K562 (cell line): ENCODE measurements around the gene RGS14. TPM values are rescaled to one million over a fixed set of nuclear protein-coding genes. Genes with fewer than 3 reads are reported as not detected.

ENCODE experiments used
- CBX2 ChIP-seq: fragments of 200-600 bp; sonication (generic); IDR thresholded peaks from one replicate; pipeline ENCODE4 v1.6.1; 2012; ENCODE audit warnings: mild to moderate bottlenecking, low read length, inconsistent platforms; ENCODE audit not compliant: insufficient read depth, poor library complexity, severe bottlenecking
- CREB1 ChIP-seq, 2 experiments: sonication (generic) in 1 of 2; formaldehyde crosslinking in 1 of 2; IDR thresholded peaks; 2 replicates each; pipeline versions ENCODE4 v1.6.1 to v1.8.0; 2012 to 2022; ENCODE audit warnings: inconsistent platforms in 1 of 2, mild to moderate bottlenecking in 1 of 2, missing genetic modification reagents in 1 of 2, moderate library complexity in 1 of 2
- DMBX1 ChIP-seq: fragments of 250-450 bp; sonication (Bioruptor Pico); IDR thresholded peaks from 2 replicates; pipeline ENCODE4 v1.8.0; 2022; ENCODE audit warnings: inconsistent platforms, mild to moderate bottlenecking, moderate library complexity, borderline replicate concordance
- FOXP4 ChIP-seq: sonication (generic); formaldehyde crosslinking; IDR thresholded peaks from 2 replicates; pipeline ENCODE4 v1.8.0; 2022; ENCODE audit warnings: mild to moderate bottlenecking, missing genetic modification reagents, borderline replicate concordance
- GTF2A2 ChIP-seq: IDR thresholded peaks from 2 replicates; pipeline ENCODE4 v1.6.1; 2016; ENCODE audit warnings: mild to moderate bottlenecking, missing genetic modification characterization, missing compliant biosample characterization
- KHSRP ChIP-seq: fragments of 450-650 bp; IDR thresholded peaks from 2 replicates; pipeline ENCODE4 v1.6.1; 2017
- NFRKB ChIP-seq: fragments of 450-650 bp; IDR thresholded peaks from 2 replicates; pipeline ENCODE4 v1.6.1; 2016; ENCODE audit warnings: low read depth
- NR4A1 ChIP-seq, 2 experiments: fragments of 250-450 bp in 1 of 2; fragments of 450-650 bp in 1 of 2; sonication (Bioruptor Pico) in 1 of 2; IDR thresholded peaks; 2 replicates each; pipeline versions ENCODE4 v1.4.0 to v1.6.1; 2016 to 2020; ENCODE audit warnings: mild to moderate bottlenecking in 2 of 2, missing compliant biosample characterization in 1 of 2, missing genetic modification characterization in 1 of 2, moderate library complexity in 1 of 2
- NRF1 ChIP-seq, 2 experiments: fragments of 450-650 bp; IDR thresholded peaks in 1 of 2; conservative IDR thresholded peaks in 1 of 2; 2 replicates each; pipeline ENCODE4 v1.6.1; 2014; ENCODE audit warnings: mild to moderate bottlenecking in 2 of 2
- PYGO2 ChIP-seq: fragments of 450-650 bp; IDR thresholded peaks from 2 replicates; pipeline ENCODE4 v1.6.1; 2016; ENCODE audit warnings: mild to moderate bottlenecking, missing genetic modification characterization, moderate library complexity, missing compliant biosample characterization
- RBM14 ChIP-seq: fragments of 200-400 bp; formaldehyde crosslinking; IDR thresholded peaks from 2 replicates; pipeline ENCODE4 v1.6.1; 2018; ENCODE audit warnings: low read depth, mild to moderate bottlenecking, low read length, moderate library complexity, borderline replicate concordance; ENCODE audit not compliant: insufficient read depth
- RBM15 ChIP-seq: fragments of 200-400 bp; formaldehyde crosslinking; IDR thresholded peaks from 2 replicates; pipeline ENCODE4 v1.6.1; 2018; ENCODE audit warnings: mild to moderate bottlenecking, low read length, moderate library complexity; ENCODE audit not compliant: insufficient read depth
- SAFB2 ChIP-seq: fragments of 200-400 bp; formaldehyde crosslinking; IDR thresholded peaks from 2 replicates; pipeline ENCODE4 v1.6.1; 2018; ENCODE audit warnings: borderline replicate concordance, low read length, low read depth, moderate library complexity; ENCODE audit not compliant: severe bottlenecking
- THRAP3 ChIP-seq: fragments of 450-650 bp; IDR thresholded peaks from 2 replicates; pipeline ENCODE4 v1.6.1; 2016; ENCODE audit warnings: mild to moderate bottlenecking, inconsistent platforms, borderline replicate concordance
- TRIM28 ChIP-seq: fragments of 450-650 bp; IDR thresholded peaks from 2 replicates; pipeline ENCODE4 v1.6.1; 2017
- ZFX ChIP-seq: sonication (generic); formaldehyde crosslinking; IDR thresholded peaks from 2 replicates; pipeline ENCODE4 v1.8.0; 2022; ENCODE audit warnings: mild to moderate bottlenecking, missing genetic modification reagents, moderate library complexity
- ZNF609 ChIP-seq: sonication (generic); formaldehyde crosslinking; IDR thresholded peaks from 2 replicates; pipeline ENCODE4 v1.8.1; 2023; ENCODE audit warnings: missing genetic modification reagents, mild to moderate bottlenecking, borderline replicate concordance
- polyA plus RNA-seq, 8 experiments: library from polyadenylated mRNA; depleted of rRNA in 4 of 8; stranded (reverse) in 5 of 8; unstranded in 3 of 8; fragments of >200 nt; fragmentation: Nextera tagmentation in 2 of 8; fragmentation: Illumina TruSeq in 1 of 8; extraction: Ambion mirVana in 2 of 8; extraction: Trizol in 1 of 8; gene quantifications; 2 replicates each; pipeline versions ENCODE4 v1.2.1 to v1.2.3, GENCODE V29; 2011 to 2014; ENCODE audit warnings: inconsistent platforms in 1 of 8, missing spikeins in 1 of 8
- total RNA-seq, 7 experiments: library from RNA; depleted of rRNA in 6 of 7; stranded (reverse); fragments of >200 nt in 6 of 7; fragmentation: Illumina TruSeq in 2 of 7; extraction: Trizol in 2 of 7; gene quantifications; 2 replicates each; pipeline versions ENCODE4 v1.2.1 to v1.2.3, GENCODE V29; 2011 to 2021; ENCODE audit warnings: low replicate concordance in 1 of 7

Gene RGS14
- total and polyA plus RNA-seq, 9 of the 15 experiments (the other 6 are each of a cell fraction or from before 2014, with no cell fraction given), result 0.28 to 75.9 (median 34.5) TPM

GRCh38 chr5:177351392-177352329 lies 6.1 kb upstream of the RGS14 start, which contains the start of gene LMAN2 (continued):
- TF ChIP-seq FOXP4 (CRISPR knock-in tag), result 0 out of 2 replicates have a peak, but pooled peaks have one; percentile 56
- no peak for TF ChIP-seq GTF2A2 (tag)
- 0 out of 2 replicates have a peak, but pooled peaks have one; percentile 29 for TF ChIP-seq ZNF609 (CRISPR knock-in tag)
- no peak; the same call in 1 of the 2 replicates for TF ChIP-seq DMBX1 (CRISPR knock-in tag)
- peak; percentile 94 for TF ChIP-seq THRAP3
- TF ChIP-seq ZFX (CRISPR knock-in tag), result peak; percentile 84
- TF ChIP-seq PYGO2 (tag), result 0 out of 2 replicates have a peak, but pooled peaks have one; percentile 20
- TF ChIP-seq CREB1 (IDR thresholded peaks at IDR 0.05), result peak; percentile 71
- peak; percentile 81 for TF ChIP-seq CREB1 (CRISPR knock-in tag; IDR thresholded peaks at IDR 0.05)
- peak; percentile 83 for TF ChIP-seq TRIM28
- no peak for TF ChIP-seq CBX2
- TF ChIP-seq SAFB2, result no peak
- peak; percentile 95 for TF ChIP-seq NFRKB
- TF ChIP-seq KHSRP, result 0 out of 2 replicates have a peak, but pooled peaks have one; percentile 15
- TF ChIP-seq RBM14, result no peak
- no peak for TF ChIP-seq RBM15
- no peak for TF ChIP-seq NR4A1 (CRISPR knock-in tag; IDR thresholded peaks at IDR 0.05)
- TF ChIP-seq NR4A1 (tag; IDR thresholded peaks at IDR 0.05), result peak; percentile 33; the same call in 1 of the 2 replicates
- peak; percentile 59 to 66 for TF ChIP-seq NRF1 (conservative IDR thresholded peaks at IDR 0.05 in 1 of 2, IDR thresholded peaks at IDR 0.05 in 1 of 2)
